GM18870 (cell line): Measurements from ENCODE around the gene AKAP12.
"Not testable (repeated sequence)": the region's sequence is repeated elsewhere in the genome, so short reads cannot be mapped to it uniquely, and the experiment has no call there.

Experiments
- ATAC-seq: cut with Tn5 transposase; IDR thresholded peaks from one replicate; pipeline ENCODE4 v1.9.1; 2021; ENCODE audit warnings: moderate library complexity; ENCODE audit not compliant: unreplicated experiment

The AKAP12 gene

GRCh38 chr6:151340219-151340978, 100.6 kb downstream of the AKAP12 start:
- no peak for ATAC-seq

GRCh38 chr6:151341476-151342195, 101.9 kb downstream of the AKAP12 start:
- no peak for ATAC-seq

DNA sequence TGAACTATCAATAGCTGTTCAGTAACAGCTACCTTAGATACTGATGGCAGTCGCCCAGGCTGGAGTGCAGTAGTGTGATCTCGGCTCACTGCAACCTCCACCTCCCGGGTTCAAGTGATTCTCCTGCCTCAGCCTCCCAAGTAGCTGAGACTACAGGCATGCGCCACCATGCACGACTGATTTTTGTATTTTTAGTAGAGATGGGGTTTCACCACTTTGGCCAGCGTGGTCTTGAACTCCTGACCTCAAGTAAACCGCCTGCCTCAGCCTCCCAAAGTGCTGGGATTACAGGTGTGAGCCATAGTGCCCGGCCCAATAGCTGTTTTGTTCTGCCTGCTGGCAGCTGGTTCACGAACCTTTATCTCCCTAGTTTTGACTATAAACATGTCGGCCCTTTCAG, 103.0 kb downstream of the AKAP12 start:
- not testable (repeated sequence) for ATAC-seq

DNA sequence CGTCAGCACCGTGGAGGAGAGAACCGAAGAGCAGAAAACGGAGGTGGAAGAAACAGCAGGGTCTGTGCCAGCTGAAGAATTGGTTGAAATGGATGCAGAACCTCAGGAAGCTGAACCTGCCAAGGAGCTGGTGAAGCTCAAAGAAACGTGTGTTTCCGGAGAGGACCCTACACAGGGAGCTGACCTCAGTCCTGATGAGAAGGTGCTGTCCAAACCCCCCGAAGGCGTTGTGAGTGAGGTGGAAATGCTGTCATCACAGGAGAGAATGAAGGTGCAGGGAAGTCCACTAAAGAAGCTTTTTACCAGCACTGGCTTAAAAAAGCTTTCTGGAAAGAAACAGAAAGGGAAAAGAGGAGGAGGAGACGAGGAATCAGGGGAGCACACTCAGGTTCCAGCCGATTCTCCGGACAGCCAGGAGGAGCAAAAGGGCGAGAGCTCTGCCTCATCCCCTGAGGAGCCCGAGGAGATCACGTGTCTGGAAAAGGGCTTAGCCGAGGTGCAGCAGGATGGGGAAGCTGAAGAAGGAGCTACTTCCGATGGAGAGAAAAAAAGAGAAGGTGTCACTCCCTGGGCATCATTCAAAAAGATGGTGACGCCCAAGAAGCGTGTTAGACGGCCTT, 110.0 kb downstream of the AKAP12 start:
- no peak for ATAC-seq

GRCh38 chr6:151350442-151351145, 110.8 kb downstream of the AKAP12 start:
- no peak for ATAC-seq

DNA sequence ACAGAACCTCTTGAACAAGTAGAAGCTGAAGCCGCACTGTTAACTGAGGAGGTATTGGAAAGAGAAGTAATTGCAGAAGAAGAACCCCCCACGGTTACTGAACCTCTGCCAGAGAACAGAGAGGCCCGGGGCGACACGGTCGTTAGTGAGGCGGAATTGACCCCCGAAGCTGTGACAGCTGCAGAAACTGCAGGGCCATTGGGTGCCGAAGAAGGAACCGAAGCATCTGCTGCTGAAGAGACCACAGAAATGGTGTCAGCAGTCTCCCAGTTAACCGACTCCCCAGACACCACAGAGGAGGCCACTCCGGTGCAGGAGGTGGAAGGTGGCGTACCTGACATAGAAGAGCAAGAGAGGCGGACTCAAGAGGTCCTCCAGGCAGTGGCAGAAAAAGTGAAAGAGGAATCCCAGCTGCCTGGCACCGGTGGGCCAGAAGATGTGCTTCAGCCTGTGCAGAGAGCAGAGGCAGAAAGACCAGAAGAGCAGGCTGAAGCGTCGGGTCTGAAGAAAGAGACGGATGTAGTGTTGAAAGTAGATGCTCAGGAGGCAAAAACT, 111.5 kb downstream of the AKAP12 start:
- ATAC-seq, result no peak

DNA sequence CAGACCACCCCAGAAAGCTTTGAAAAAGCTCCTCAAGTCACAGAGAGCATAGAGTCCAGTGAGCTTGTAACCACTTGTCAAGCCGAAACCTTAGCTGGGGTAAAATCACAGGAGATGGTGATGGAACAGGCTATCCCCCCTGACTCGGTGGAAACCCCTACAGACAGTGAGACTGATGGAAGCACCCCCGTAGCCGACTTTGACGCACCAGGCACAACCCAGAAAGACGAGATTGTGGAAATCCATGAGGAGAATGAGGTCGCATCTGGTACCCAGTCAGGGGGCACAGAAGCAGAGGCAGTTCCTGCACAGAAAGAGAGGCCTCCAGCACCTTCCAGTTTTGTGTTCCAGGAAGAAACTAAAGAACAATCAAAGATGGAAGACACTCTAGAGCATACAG, 112.0 kb downstream of the AKAP12 start:
- ATAC-seq, result no peak

DNA sequence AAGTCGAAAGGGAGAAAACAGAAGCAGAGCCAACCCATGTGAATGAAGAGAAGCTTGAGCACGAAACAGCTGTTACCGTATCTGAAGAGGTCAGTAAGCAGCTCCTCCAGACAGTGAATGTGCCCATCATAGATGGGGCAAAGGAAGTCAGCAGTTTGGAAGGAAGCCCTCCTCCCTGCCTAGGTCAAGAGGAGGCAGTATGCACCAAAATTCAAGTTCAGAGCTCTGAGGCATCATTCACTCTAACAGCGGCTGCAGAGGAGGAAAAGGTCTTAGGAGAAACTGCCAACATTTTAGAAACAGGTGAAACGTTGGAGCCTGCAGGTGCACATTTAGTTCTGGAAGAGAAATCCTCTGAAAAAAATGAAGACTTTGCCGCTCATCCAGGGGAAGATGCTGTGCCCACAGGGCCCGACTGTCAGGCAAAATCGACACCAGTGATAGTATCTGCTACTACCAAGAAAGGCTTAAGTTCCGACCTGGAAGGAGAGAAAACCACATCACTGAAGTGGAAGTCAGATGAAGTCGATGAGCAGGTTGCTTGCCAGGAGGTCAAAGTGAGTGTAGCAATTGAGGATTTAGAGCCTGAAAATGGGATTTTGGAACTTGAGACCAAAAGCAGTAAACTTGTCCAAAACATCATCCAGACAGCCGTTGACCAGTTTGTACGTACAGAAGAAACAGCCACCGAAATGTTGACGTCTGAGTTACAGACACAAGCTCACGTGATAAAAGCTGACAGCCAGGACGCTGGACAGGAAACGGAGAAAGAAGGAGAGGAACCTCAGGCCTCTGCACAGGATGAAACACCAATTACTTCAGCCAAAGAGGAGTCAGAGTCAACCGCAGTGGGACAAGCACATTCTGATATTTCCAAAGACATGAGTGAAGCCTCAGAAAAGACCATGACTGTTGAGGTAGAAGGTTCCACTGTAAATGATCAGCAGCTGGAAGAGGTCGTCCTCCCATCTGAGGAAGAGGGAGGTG, 112.9 kb downstream of the AKAP12 start:
- no peak for ATAC-seq

GRCh38 chr6:151353795-151354194, 114.0 kb downstream of the AKAP12 start:
- no peak for ATAC-seq

GRCh38 chr6:151356983-151357382, 117.2 kb downstream of the AKAP12 start:
- not testable (repeated sequence) for ATAC-seq

DNA sequence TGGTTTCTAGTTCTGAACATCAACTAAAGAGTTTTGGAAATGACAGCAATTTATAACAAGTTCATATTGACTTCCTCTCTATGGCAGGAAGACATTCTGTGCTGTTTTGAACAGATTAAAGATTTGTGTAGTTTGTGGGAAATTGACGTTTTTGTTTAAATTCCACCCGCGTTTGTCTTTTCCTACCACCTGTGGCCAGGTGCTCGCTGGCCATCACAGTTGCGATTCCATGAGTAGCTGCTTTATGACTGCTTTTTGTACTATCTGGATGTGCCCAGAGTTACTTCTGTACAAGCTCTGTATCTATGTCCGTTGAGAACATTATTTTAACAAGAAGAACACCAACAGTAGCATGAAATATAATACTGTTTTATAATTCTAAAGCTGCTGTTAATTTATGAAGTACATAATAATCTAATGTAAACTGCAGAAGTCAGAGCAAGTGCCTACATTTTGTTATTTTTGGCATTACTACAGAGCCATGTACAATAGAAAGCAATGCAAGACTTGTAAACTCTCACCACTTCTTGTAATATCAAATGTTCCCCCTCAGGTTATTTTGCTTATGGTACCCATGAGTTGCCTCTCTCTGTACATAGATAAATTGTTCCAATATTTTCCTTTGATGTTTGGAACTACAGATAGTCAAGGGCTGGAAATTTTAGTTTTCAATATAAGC, 118.1 kb downstream of the AKAP12 start:
- no peak for ATAC-seq

DNA sequence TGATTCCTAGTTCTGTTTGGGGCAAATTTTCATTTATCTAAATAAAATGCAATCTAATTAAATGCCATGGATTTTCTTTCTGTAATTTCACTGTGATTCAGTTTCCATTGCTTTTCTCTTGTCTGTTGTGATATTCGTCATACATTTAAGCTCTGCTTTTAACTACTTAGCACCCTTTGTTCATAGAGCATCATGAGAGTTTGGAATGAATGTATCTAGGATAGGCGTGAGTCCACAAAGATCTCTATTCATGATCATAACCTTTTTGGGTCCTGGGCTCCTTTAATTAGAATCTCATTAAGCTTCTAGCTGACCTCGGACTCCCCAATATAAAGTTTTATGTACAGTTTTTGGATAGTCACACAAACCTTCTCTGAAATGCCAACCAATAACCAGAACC, 118.7 kb downstream of the AKAP12 start:
- ATAC-seq, result no peak

GRCh38 chr6:151359486-151359885, 119.7 kb downstream of the AKAP12 start:
- no peak for ATAC-seq

- ATAC-seq, result no peak
These were observed 125.5 kb downstream of the AKAP12 start for GRCh38 chr6:151365233-151365632.

DNA sequence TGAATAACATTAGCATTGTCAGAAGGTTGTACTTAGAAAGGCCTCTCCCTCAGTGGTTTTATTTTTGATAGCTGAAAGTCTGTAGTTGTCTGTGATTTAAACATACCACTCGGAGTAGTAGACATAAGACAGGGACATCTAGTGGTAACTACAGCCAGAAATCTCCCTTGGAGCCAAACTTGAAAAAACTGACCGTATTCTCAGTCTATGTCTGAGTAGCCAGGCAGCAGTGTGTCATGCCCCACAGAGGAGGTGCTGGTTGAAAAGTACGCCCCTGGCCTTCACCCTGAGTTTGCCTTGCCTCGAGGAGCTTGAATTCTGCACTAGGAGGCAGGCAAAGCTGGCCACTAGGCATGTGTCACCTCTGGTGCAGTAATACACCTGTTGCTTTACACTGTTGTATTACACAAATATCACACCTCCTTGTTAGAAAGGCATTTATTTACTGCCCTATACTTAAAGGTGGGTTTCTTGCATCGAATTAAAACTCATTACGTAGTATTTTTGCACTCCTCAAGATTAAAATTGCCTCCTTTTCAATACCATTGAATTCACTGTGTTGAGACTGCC, 130.8 kb downstream of the AKAP12 start:
- ATAC-seq, result no peak

- no peak for ATAC-seq
These were observed 132.4 kb downstream of the AKAP12 start for GRCh38 chr6:151372164-151372563.

GRCh38 chr6:151374036-151374683, 134.4 kb downstream of the AKAP12 start:
- no peak for ATAC-seq

GRCh38 chr6:151375833-151376232, 136.1 kb downstream of the AKAP12 start:
- ATAC-seq, result no peak
